HepG2 (cell line): Measurements from ENCODE around the gene UAP1L1. TPM values are rescaled to one million over a fixed set of nuclear protein-coding genes. Genes with fewer than 3 reads are reported as not detected.
A peak's percentile ranks its signal among the peaks of the same experiment; 100 is the strongest.

Experiments used
- ELF1 ChIP-seq: sonication (generic); formaldehyde crosslinking; IDR thresholded peaks from 2 replicates; pipeline ENCODE4 v1.4.0; 2020; ENCODE audit warnings: missing genetic modification reagents
- ESRRA ChIP-seq: sonication (generic); formaldehyde crosslinking; IDR thresholded peaks from 2 replicates; pipeline ENCODE4 v1.5.1; 2020; ENCODE audit warnings: mild to moderate bottlenecking, low read depth, missing genetic modification reagents
- KDM5A ChIP-seq: fragments of 200-600 bp; sonication (generic); IDR thresholded peaks from 2 replicates; pipeline ENCODE4 v1.7.0; 2018; ENCODE audit warnings: antibody characterized with exemption, mild to moderate bottlenecking, low read length, borderline replicate concordance
- LBX2 ChIP-seq: sonication (generic); formaldehyde crosslinking; IDR thresholded peaks from 2 replicates; pipeline ENCODE4 v1.5.0; 2020; ENCODE audit warnings: missing genetic modification reagents, mild to moderate bottlenecking, borderline replicate concordance
- MBD4 ChIP-seq: IDR thresholded peaks from 2 replicates; pipeline ENCODE4 v1.6.1; 2012; ENCODE audit warnings: low read length, inconsistent platforms, borderline replicate concordance
- NFATC3 ChIP-seq: sonication (generic); formaldehyde crosslinking; IDR thresholded peaks from 2 replicates; pipeline ENCODE4 v1.5.1; 2020; ENCODE audit warnings: mild to moderate bottlenecking, missing genetic modification reagents
- NONO ChIP-seq, 2 experiments: fragments of 450-650 bp in 1 of 2; sonication (generic) in 1 of 2; formaldehyde crosslinking in 1 of 2; IDR thresholded peaks in 1 of 2; conservative IDR thresholded peaks in 1 of 2; 2 replicates each; pipeline versions ENCODE4 v1.6.1 to v1.8.0; 2017 to 2022; ENCODE audit warnings: mild to moderate bottlenecking in 1 of 2, missing genetic modification reagents in 1 of 2, moderate library complexity in 1 of 2
- NPAS2 ChIP-seq: sonication (generic); formaldehyde crosslinking; IDR thresholded peaks from 2 replicates; pipeline ENCODE4 v1.8.0; 2022; ENCODE audit warnings: mild to moderate bottlenecking, missing genetic modification reagents, borderline replicate concordance
- ZBTB7B ChIP-seq: sonication (generic); formaldehyde crosslinking; IDR thresholded peaks from 2 replicates; pipeline ENCODE4 v1.4.0; 2020; ENCODE audit warnings: missing genetic modification reagents
- ZNF280B ChIP-seq: sonication (generic); formaldehyde crosslinking; IDR thresholded peaks from 2 replicates; pipeline ENCODE4 v1.5.0; 2020; ENCODE audit warnings: missing genetic modification reagents, mild to moderate bottlenecking, borderline replicate concordance
- ZNF713 ChIP-seq: sonication (generic); formaldehyde crosslinking; IDR thresholded peaks from 2 replicates; pipeline ENCODE4 v1.4.0; 2020; ENCODE audit warnings: mild to moderate bottlenecking, missing genetic modification reagents
- polyA plus RNA-seq, 8 experiments: library from polyadenylated mRNA; depleted of rRNA in 3 of 8; stranded (reverse) in 7 of 8; unstranded in 1 of 8; fragments of >200 nt; fragmentation: Illumina TruSeq in 4 of 8; extraction: Trizol in 4 of 8; gene quantifications; 2 replicates each; pipeline versions ENCODE4 v1.2.1 to v1.2.3, GENCODE V29; 2011 to 2016; ENCODE audit warnings: low read depth in 4 of 8, missing spikeins in 1 of 8, mixed read lengths in 1 of 8; ENCODE audit not compliant: insufficient read depth in 1 of 8
- total RNA-seq, 5 experiments: library from RNA; depleted of rRNA; stranded (reverse); fragments of >200 nt; fragmentation: Illumina TruSeq; extraction: Trizol; gene quantifications; 2 replicates each; pipeline ENCODE4 v1.2.3, GENCODE V29; 2016; ENCODE audit warnings: low read depth in 1 of 5
- TF ChIP-seq, protein P1 (sequence below): sonication (generic); formaldehyde crosslinking; IDR thresholded peaks from 2 replicates; pipeline ENCODE4 v1.8.0; 2022; ENCODE audit warnings: missing genetic modification reagents, mild to moderate bottlenecking, inconsistent platforms, borderline replicate concordance
- TF ChIP-seq, protein P2 (sequence below): IDR thresholded peaks from 2 replicates; pipeline ENCODE4 v1.6.1; 2016; ENCODE audit warnings: low read depth, missing genetic modification reagents, missing compliant biosample characterization
- TF ChIP-seq, protein P3 (sequence below): sonication (generic); formaldehyde crosslinking; IDR thresholded peaks from 2 replicates; pipeline ENCODE4 v1.4.0; 2020; ENCODE audit warnings: mild to moderate bottlenecking, missing genetic modification reagents

The UAP1L1 gene
- total and polyA plus RNA-seq, 2 of the 13 experiments (the other 11 are each of a cell fraction or from before 2014, with no cell fraction given), result 5.4 to 6.4 TPM

DNA sequence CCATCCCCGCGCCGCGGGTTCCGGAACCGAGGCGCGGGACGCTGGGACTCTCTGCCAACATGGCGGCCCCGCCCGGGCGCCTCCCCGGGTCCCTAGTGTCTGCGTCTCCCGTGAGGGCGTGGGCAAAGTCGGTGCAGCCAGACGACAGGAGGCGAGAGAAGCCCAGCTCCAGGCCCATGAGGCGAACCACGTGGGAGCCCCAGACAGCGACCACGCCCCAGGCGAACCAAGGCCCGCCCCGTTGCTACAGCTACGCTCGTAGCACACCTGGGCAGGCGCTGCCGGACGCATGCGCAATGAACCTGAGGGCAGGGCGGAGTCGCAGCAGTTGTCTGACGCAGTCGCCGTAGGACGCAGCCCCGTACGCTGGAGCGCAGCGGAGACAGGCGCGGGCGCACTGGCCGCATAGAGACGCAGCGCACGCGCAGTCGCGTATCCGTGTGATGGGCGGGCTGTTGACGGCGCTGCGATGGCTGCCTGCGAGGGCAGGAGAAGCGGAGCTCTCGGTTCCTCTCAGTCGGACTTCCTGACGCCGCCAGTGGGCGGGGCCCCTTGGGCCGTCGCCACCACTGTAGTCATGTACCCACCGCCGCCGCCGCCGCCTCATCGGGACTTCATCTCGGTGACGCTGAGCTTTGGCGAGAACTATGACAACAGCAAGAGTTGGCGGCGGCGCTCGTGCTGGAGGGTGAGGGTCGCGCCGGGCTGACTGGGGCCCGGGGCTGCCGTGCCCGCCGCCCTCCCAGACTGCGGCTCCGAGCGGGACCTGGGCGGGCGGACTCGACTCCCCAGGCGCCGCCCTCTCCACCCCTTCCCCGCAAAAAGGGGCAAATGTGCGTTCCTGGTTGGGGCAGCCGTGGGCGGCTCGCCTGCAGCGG lies 9.5 kb downstream of the UAP1L1 start, which contains the start of gene MAN1B1 (continued):
- TF ChIP-seq, protein P1, sequence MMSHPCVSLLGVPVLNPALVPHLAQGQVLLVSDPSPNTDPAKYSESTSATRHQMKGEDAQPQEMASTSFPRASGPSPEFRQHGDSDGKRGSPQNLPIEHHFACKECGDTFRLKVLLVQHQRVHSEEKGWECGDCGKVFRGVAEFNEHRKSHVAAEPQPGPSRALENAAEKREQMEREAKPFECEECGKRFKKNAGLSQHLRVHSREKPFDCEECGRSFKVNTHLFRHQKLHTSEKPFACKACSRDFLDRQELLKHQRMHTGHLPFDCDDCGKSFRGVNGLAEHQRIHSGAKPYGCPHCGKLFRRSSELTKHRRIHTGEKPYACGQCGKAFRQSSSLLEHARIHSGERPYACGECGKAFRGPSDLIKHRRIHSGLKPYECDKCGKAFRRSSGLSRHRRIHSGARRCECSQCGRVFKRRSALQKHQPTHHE, result peak; percentile 90
- TF ChIP-seq KDM5A (peak; percentile 44; the same call in 1 of the 2 replicates), NPAS2 (CRISPR knock-in tag) (no peak), ZNF280B (CRISPR knock-in tag) (no peak), ELF1 (CRISPR knock-in tag) (peak; percentile 61; the same call in 1 of the 2 replicates), LBX2 (CRISPR knock-in tag) (no peak), NFATC3 (CRISPR knock-in tag) (0 out of 2 replicates have a peak, but pooled peaks have one; percentile 38), ESRRA (CRISPR knock-in tag) (peak; percentile 26), NONO (IDR thresholded peaks at IDR 0.05) (no peak), NONO (CRISPR knock-in tag; conservative IDR thresholded peaks at IDR 0.05) (peak; percentile 80), ZBTB7B (peak; percentile 43; the same call in 1 of the 2 replicates), MBD4 (no peak), ZNF713 (CRISPR knock-in tag) (peak; percentile 77; the same call in 1 of the 2 replicates)
- TF ChIP-seq, protein P2, sequence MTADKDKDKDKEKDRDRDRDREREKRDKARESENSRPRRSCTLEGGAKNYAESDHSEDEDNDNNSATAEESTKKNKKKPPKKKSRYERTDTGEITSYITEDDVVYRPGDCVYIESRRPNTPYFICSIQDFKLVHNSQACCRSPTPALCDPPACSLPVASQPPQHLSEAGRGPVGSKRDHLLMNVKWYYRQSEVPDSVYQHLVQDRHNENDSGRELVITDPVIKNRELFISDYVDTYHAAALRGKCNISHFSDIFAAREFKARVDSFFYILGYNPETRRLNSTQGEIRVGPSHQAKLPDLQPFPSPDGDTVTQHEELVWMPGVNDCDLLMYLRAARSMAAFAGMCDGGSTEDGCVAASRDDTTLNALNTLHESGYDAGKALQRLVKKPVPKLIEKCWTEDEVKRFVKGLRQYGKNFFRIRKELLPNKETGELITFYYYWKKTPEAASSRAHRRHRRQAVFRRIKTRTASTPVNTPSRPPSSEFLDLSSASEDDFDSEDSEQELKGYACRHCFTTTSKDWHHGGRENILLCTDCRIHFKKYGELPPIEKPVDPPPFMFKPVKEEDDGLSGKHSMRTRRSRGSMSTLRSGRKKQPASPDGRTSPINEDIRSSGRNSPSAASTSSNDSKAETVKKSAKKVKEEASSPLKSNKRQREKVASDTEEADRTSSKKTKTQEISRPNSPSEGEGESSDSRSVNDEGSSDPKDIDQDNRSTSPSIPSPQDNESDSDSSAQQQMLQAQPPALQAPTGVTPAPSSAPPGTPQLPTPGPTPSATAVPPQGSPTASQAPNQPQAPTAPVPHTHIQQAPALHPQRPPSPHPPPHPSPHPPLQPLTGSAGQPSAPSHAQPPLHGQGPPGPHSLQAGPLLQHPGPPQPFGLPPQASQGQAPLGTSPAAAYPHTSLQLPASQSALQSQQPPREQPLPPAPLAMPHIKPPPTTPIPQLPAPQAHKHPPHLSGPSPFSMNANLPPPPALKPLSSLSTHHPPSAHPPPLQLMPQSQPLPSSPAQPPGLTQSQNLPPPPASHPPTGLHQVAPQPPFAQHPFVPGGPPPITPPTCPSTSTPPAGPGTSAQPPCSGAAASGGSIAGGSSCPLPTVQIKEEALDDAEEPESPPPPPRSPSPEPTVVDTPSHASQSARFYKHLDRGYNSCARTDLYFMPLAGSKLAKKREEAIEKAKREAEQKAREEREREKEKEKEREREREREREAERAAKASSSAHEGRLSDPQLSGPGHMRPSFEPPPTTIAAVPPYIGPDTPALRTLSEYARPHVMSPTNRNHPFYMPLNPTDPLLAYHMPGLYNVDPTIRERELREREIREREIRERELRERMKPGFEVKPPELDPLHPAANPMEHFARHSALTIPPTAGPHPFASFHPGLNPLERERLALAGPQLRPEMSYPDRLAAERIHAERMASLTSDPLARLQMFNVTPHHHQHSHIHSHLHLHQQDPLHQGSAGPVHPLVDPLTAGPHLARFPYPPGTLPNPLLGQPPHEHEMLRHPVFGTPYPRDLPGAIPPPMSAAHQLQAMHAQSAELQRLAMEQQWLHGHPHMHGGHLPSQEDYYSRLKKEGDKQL (CRISPR knock-in tag), result peak; percentile 10; the same call in 1 of the 2 replicates
- TF ChIP-seq, protein P3, sequence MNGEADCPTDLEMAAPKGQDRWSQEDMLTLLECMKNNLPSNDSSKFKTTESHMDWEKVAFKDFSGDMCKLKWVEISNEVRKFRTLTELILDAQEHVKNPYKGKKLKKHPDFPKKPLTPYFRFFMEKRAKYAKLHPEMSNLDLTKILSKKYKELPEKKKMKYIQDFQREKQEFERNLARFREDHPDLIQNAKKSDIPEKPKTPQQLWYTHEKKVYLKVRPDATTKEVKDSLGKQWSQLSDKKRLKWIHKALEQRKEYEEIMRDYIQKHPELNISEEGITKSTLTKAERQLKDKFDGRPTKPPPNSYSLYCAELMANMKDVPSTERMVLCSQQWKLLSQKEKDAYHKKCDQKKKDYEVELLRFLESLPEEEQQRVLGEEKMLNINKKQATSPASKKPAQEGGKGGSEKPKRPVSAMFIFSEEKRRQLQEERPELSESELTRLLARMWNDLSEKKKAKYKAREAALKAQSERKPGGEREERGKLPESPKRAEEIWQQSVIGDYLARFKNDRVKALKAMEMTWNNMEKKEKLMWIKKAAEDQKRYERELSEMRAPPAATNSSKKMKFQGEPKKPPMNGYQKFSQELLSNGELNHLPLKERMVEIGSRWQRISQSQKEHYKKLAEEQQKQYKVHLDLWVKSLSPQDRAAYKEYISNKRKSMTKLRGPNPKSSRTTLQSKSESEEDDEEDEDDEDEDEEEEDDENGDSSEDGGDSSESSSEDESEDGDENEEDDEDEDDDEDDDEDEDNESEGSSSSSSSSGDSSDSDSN (CRISPR knock-in tag), result peak; percentile 86
